ENCODE data around the gene HPCAL1. TPM values are rescaled to one million over a fixed set of nuclear protein-coding genes. Genes with fewer than 3 reads are reported as not detected.

The HPCAL1 gene
- total RNA-seq, 1 experiment from 2014 or later: 56.8 TPM

GRCh38 chr2:10354399-10354798 is 51.7 kb downstream of the HPCAL1 start:
- H3K4me3 ChIP-seq: no peak overlapping the region
- no peak for DNase-seq (ENCODE audit: low read depth in 1 of 2, low spot score in 2 of 2)

DNA sequence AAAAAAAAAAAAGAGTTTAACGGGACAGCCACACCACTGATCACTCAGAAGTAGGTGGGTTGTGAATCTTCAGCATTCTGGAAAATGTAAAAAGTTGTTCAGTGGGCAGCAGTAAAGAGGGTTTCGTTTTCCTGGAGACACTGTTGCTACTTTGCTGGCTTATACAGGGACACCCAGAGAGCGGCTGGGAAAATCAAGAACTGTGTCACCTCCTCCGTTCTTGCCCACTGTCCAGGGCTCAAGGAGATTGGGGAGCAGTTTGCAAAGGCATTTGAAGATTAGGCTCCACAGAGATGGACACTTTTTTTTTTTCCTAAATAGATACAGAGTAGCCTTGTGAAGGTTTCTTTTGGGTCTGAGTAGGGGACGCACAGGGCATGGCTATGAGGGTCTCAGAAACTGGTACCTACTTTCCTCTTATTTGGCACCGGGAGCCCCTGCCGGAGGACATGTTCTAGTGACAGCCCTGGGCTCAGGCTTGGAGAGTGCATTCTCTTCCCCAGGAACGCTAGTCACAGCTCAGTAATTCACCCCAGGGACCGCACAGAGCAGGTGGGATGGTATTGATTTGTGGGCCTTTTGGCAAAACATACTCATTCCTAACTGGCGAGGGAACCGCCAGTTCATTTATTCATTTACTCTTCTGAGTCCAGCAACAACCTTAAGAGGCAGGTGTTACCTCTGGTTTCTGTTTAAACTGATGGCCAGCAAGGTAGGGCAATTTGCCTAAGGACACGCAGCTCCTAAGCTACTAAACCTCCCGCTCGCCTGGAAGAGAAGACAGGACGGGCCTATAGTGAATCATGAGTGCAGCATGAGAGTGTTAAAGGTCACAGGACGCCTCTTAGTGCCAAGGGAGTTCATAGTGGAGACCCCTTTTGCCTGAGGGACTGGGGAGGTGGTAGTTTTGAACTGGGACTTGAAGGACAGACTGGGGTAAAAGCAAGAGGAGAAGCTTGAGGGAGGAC is 53.1 kb downstream of the HPCAL1 start:
- Histone ChIP-seq H3K4me3 (no peak overlapping the region), H3K36me3 (no peaks in the 10 kb centered on the region), H3K9me3 (replicated peaks) (no peaks in the 10 kb centered on the region), H3K27me3 (replicated peaks) (no peaks in the 10 kb centered on the region), H3K4me1 (replicated peaks) (no peaks in the 10 kb centered on the region; the same call in 1 of the 2 replicates), H3K27ac (no peak overlapping the region)
- DNase-seq (ENCODE audit: low read depth in 1 of 2, low spot score in 2 of 2): no peak

More at GRCh38 chr2:10354399-10354798, 51.7 kb downstream of the HPCAL1 start:
- Histone ChIP-seq H3K4me1 (replicated peaks) (no peaks in the 10 kb centered on the region), H3K27me3 (replicated peaks) (no peaks in the 10 kb centered on the region), H3K9me3 (replicated peaks) (no peaks in the 10 kb centered on the region), H3K27ac (no peak overlapping the region), H3K36me3 (no peaks in the 10 kb centered on the region)

- Histone ChIP-seq H3K9me3 (replicated peaks) (no peaks in the 10 kb centered on the region), H3K27ac (no peak overlapping the region), H3K27me3 (replicated peaks) (no peaks in the 10 kb centered on the region), H3K4me1 (replicated peaks) (no peaks in the 10 kb centered on the region; the same call in 1 of the 2 replicates), H3K4me3 (no peak overlapping the region), H3K36me3 (no peaks in the 10 kb centered on the region)
- DNase-seq (ENCODE audit: low read depth in 1 of 2, low spot score in 2 of 2): no peak
These were observed 53.7 kb downstream of the HPCAL1 start for GRCh38 chr2:10356439-10356811.

DNA sequence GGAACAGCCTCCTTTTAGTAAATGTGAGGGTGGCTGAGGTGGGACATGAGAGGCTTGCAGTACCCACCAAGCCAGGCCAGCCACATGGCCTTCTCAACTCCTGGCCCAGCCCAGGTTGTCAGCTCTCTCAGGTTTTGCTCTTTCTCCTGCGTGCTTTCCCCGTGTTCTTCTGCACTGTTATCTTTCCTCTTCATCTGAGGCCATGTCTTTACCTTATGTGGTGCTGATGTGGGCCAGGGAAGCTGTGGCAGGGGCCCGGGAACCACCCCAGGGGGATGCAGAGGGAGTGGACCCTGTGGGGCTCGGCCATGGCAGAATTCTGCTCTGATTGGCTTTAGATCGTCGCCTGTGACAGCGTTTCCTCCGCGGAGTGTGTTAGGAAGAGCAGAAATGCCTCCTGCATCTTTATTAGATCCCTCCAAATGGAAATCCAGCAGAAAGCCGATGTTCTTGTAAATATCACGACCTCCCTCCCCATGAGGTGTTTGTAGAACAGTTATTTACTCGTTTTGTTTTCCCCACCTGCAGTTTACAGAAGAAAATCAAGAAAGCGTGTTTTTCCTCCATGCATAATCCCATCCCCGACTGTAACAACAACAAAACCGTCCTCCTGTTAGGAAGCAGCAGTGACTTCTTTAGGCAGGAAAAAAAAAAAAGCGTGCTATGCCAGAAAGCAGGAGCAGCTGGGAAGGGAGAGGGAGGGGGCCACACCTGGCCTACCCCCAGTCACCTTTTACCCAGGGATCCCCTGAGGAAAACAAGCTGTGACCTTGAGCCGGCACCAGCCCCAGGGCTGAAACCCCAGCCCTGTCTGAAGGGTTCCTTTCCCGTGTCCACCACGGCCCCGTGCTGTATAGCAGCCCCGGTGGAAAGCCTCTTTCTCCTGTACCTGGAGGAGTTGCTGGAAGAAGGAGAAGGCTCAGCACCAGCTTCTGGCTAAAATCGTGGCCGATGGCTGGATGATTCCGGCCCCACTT is 54.8 kb downstream of the HPCAL1 start:
- no peaks in the 10 kb centered on the region; the same call in 1 of the 2 replicates for H3K4me1 ChIP-seq (replicated peaks)

GRCh38 chr2:10359246-10359645 is 56.5 kb downstream of the HPCAL1 start:
- H3K27me3 ChIP-seq (replicated peaks): no peaks in the 10 kb centered on the region
- H3K9me3 ChIP-seq (replicated peaks): no peaks in the 10 kb centered on the region
- H3K27ac ChIP-seq: no peak overlapping the region
- H3K4me3 ChIP-seq: no peak overlapping the region
- H3K36me3 ChIP-seq: no peaks in the 10 kb centered on the region
- no peak for DNase-seq (ENCODE audit: low read depth in 1 of 2, low spot score in 2 of 2)
- no peaks in the 10 kb centered on the region; the same call in 1 of the 2 replicates for H3K4me1 ChIP-seq (replicated peaks)

More for the DNA sequence above, 54.8 kb downstream of the HPCAL1 start:
- Histone ChIP-seq H3K36me3 (no peaks in the 10 kb centered on the region), H3K27me3 (replicated peaks) (no peaks in the 10 kb centered on the region), H3K4me3 (no peak overlapping the region), H3K27ac (no peak overlapping the region), H3K9me3 (replicated peaks) (no peaks in the 10 kb centered on the region)
- no peak for DNase-seq (ENCODE audit: low read depth in 1 of 2, low spot score in 2 of 2)

- Histone ChIP-seq H3K4me3 (no peak overlapping the region), H3K4me1 (replicated peaks) (no peaks in the 10 kb centered on the region; the same call in 1 of the 2 replicates), H3K27me3 (replicated peaks) (no peaks in the 10 kb centered on the region), H3K36me3 (no peaks in the 10 kb centered on the region), H3K9me3 (replicated peaks) (no peaks in the 10 kb centered on the region), H3K27ac (no peak overlapping the region)
- no peak for DNase-seq (ENCODE audit: low read depth in 1 of 2, low spot score in 2 of 2)
These were observed 57.1 kb downstream of the HPCAL1 start for GRCh38 chr2:10359731-10360329.

GRCh38 chr2:10360460-10360849 is 57.8 kb downstream of the HPCAL1 start:
- Histone ChIP-seq H3K27ac (no peak overlapping the region), H3K4me3 (no peak overlapping the region), H3K9me3 (replicated peaks) (no peaks in the 10 kb centered on the region), H3K4me1 (replicated peaks) (no peaks in the 10 kb centered on the region; the same call in 1 of the 2 replicates), H3K27me3 (replicated peaks) (no peaks in the 10 kb centered on the region), H3K36me3 (no peaks in the 10 kb centered on the region)
- DNase-seq (ENCODE audit: low read depth in 1 of 2, low spot score in 2 of 2): no peak

- Histone ChIP-seq H3K27ac (no peak overlapping the region), H3K36me3 (no peaks in the 10 kb centered on the region), H3K4me1 (replicated peaks) (no peaks in the 10 kb centered on the region; the same call in 1 of the 2 replicates), H3K4me3 (no peak overlapping the region), H3K27me3 (replicated peaks) (no peaks in the 10 kb centered on the region), H3K9me3 (replicated peaks) (no peaks in the 10 kb centered on the region)
- no peak for DNase-seq (ENCODE audit: low read depth in 1 of 2, low spot score in 2 of 2)
These were observed 58.3 kb downstream of the HPCAL1 start for GRCh38 chr2:10360850-10361588.

GRCh38 chr2:10362096-10362897 is 59.6 kb downstream of the HPCAL1 start:
- H3K36me3 ChIP-seq: no peaks in the 10 kb centered on the region

DNA sequence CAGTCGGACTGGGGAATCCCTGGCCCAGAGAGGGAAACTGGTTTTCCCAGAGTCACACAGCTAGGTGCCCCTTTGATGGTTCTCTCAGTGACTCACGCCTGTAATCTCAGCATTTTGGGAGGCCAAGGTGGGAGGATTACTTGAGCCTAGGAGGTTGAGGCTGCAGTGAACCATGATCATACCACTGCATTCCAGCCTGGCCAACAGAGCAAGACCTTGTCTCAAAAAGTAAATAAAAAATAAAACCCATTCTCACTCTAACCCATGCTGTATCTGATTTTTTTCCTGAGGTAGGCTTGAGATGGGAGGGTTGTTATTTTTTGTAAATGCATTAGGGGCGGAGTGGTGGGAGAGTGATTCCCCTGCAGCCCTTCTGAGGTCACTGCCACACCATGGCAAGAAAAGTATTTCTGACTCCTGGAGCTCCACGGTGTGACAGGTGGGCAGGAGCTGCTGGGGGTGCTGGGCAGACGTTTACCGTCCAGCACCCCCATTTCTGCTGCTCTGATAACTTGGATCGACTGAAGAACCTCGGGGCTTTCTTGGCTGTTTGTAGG is 60.3 kb downstream of the HPCAL1 start:
- no peaks in the 10 kb centered on the region for H3K36me3 ChIP-seq
- H3K4me3 ChIP-seq: no peak overlapping the region
- DNase-seq (ENCODE audit: low read depth in 1 of 2, low spot score in 2 of 2): no peak
- no peak overlapping the region for H3K27ac ChIP-seq
- H3K27me3 ChIP-seq (replicated peaks): no peaks in the 10 kb centered on the region
- no peaks in the 10 kb centered on the region for H3K9me3 ChIP-seq (replicated peaks)
- H3K4me1 ChIP-seq (replicated peaks): no peaks in the 10 kb centered on the region; the same call in 1 of the 2 replicates

More at GRCh38 chr2:10362096-10362897, 59.6 kb downstream of the HPCAL1 start:
- Histone ChIP-seq H3K4me3 (no peak overlapping the region), H3K27me3 (replicated peaks) (no peaks in the 10 kb centered on the region), H3K9me3 (replicated peaks) (no peaks in the 10 kb centered on the region), H3K27ac (no peak overlapping the region), H3K4me1 (replicated peaks) (no peaks in the 10 kb centered on the region; the same call in 1 of the 2 replicates)
- DNase-seq (ENCODE audit: low read depth in 1 of 2, low spot score in 2 of 2): no peak

GRCh38 chr2:10363861-10364610 is 61.3 kb downstream of the HPCAL1 start:
- Histone ChIP-seq H3K9me3 (replicated peaks) (no peaks in the 10 kb centered on the region), H3K27me3 (replicated peaks) (no peaks in the 10 kb centered on the region), H3K27ac (no peak overlapping the region), H3K4me1 (replicated peaks) (no peaks in the 10 kb centered on the region; the same call in 1 of the 2 replicates), H3K36me3 (no peaks in the 10 kb centered on the region), H3K4me3 (no peak overlapping the region)
- no peak for DNase-seq (ENCODE audit: low read depth in 1 of 2, low spot score in 2 of 2)
